SH-SY5Y (cell line): ENCODE results near the gene CD274.

Source experiments
- GATA2 ChIP-seq: IDR thresholded peaks from 2 replicates; pipeline ENCODE4 v1.6.1; 2011; ENCODE audit warnings: mild to moderate bottlenecking, low read depth, low read length
- GATA3 ChIP-seq: IDR thresholded peaks from 2 replicates; pipeline ENCODE4 v1.6.1; 2011; ENCODE audit warnings: low read depth, mild to moderate bottlenecking, low read length, moderate library complexity

DNA sequence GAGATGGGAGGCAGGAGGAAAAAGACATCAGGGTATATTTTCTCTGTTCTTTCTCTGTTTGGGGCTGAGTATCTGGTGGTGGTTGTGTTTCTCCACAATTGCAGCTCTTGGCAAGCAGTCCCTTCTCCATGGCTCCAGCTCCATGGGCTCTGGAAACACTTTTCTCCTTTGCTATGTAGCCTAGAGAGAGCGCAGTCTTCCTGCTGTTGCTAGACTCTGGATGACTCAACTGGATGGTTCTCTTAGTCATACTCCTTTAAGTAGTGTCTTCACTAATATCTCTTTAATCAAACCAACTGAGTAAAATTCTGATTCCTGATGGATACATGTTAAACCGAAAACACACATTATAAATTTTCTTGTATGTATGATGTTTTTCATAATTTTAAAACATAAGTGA is 9.3 kb upstream of the CD274 start:
- no peak for TF ChIP-seq GATA3
- TF ChIP-seq GATA2, result no peak
